ENCODE data around the gene NOX5.
A peak's percentile ranks its signal among the peaks of the same experiment; 100 is the strongest.

NOX5 gene

GRCh38 chr15:69082021-69082502 lies 67.6 kb downstream of the NOX5 start:
- DNase-seq (ENCODE audit: low spot score), result no peak

- no peak for DNase-seq (ENCODE audit: low spot score)
Observed at GRCh38 chr15:69082554-69082953, 68.1 kb downstream of the NOX5 start.

GRCh38 chr15:69084404-69085030 lies 70.0 kb downstream of the NOX5 start:
- no peak for DNase-seq (ENCODE audit: low spot score)

- no peak for DNase-seq (ENCODE audit: low spot score)
Observed at GRCh38 chr15:69085325-69086081, 71.0 kb downstream of the NOX5 start.

- DNase-seq (ENCODE audit: low spot score), result no peak
Observed at GRCh38 chr15:69086427-69087204, 72.1 kb downstream of the NOX5 start.

GRCh38 chr15:69087366-69087976 lies 73.0 kb downstream of the NOX5 start:
- no peak for DNase-seq (ENCODE audit: low spot score)

GRCh38 chr15:69088300-69088965 lies 73.9 kb downstream of the NOX5 start:
- DNase-seq (ENCODE audit: low spot score), result no peak

- DNase-seq (ENCODE audit: low spot score), result no peak
Observed at GRCh38 chr15:69089258-69089657, 74.8 kb downstream of the NOX5 start.

- DNase-seq (ENCODE audit: low spot score), result no peak
Observed at GRCh38 chr15:69090197-69090948, 75.9 kb downstream of the NOX5 start.

GRCh38 chr15:69091654-69092053 lies 77.2 kb downstream of the NOX5 start:
- DNase-seq (ENCODE audit: low spot score), result no peak

GRCh38 chr15:69092159-69092558 lies 77.7 kb downstream of the NOX5 start:
- DNase-seq (ENCODE audit: low spot score), result no peak

GRCh38 chr15:69093127-69093526 lies 78.6 kb downstream of the NOX5 start:
- peak; percentile 54 for DNase-seq (ENCODE audit: low spot score)

GRCh38 chr15:69093614-69094013 lies 79.1 kb downstream of the NOX5 start:
- DNase-seq (ENCODE audit: low spot score), result no peak

- DNase-seq (ENCODE audit: low spot score), result peak; percentile 52
Observed at GRCh38 chr15:69094124-69094921, 79.8 kb downstream of the NOX5 start.

- no peak for DNase-seq (ENCODE audit: low spot score)
Observed at GRCh38 chr15:69095274-69095673, 80.8 kb downstream of the NOX5 start.

- DNase-seq (ENCODE audit: low spot score), result no peak
Observed at GRCh38 chr15:69096196-69096595, 81.7 kb downstream of the NOX5 start.

GRCh38 chr15:69096626-69097025 lies 82.1 kb downstream of the NOX5 start:
- DNase-seq (ENCODE audit: low spot score), result no peak

- no peak for DNase-seq (ENCODE audit: low spot score)
Observed at GRCh38 chr15:69098771-69099170, 84.3 kb downstream of the NOX5 start.

- DNase-seq (ENCODE audit: low spot score), result no peak
Observed at GRCh38 chr15:69099941-69100340, 85.4 kb downstream of the NOX5 start.

- DNase-seq (ENCODE audit: low spot score), result no peak
Observed at GRCh38 chr15:69100821-69101220, 86.3 kb downstream of the NOX5 start.
